IMR-90 (cell line): ENCODE results near the gene PKN3. TPM values are rescaled to one million over a fixed set of nuclear protein-coding genes. Genes with fewer than 3 reads are reported as not detected.

Experiments
- ATAC-seq: fragments of 200-7000 bp; cut with Tn5 transposase; 2 replicates; pipeline ENCODE4 v1.9.1; 2020; ENCODE audit warnings: low read depth, mild to moderate bottlenecking, moderate library complexity
- BruUV-seq: library from RNA; stranded (reverse); fragments of 400-500 nt; replicated peaks from 2 replicates; lab custom pipeline; 2021; lab: Mats Ljungman, UMichigan
- CTCF ChIA-PET: fragments of 300-600 bp; formaldehyde crosslinking; extraction: SDS; loops from one replicate; lab custom pipeline; 2021; ENCODE audit warnings: antibody characterized with exemption; lab: Yijun Ruan, JAX
- POLR2A ChIA-PET: fragments of 300-600 bp; sonication (Branson Sonifier 250); formaldehyde crosslinking; loops from one replicate; lab custom pipeline; 2022; ENCODE audit warnings: antibody characterized with exemption; ENCODE audit not compliant: unreplicated experiment; lab: Charles Lee
- DNase-seq: peaks from one replicate; pipeline ENCODE4 v3.0.0; 2013
- H2AFZ ChIP-seq: replicated peaks from 2 replicates; pipeline ENCODE3; 2013; ENCODE audit warnings: low read length, mild to moderate bottlenecking; ENCODE audit not compliant: poor library complexity
- H2AK5ac ChIP-seq: 2 replicates; pipeline ENCODE4 v1.6.1; 2013; ENCODE audit warnings: low read depth, low read length, inconsistent platforms
- H2AK9ac ChIP-seq: replicated peaks from 2 replicates; pipeline ENCODE3; 2013; ENCODE audit warnings: mild to moderate bottlenecking, low read depth, low read length, moderate library complexity; ENCODE audit not compliant: poor library complexity
- H2BK120ac ChIP-seq: 2 replicates; pipeline ENCODE4 v1.6.1; 2013; ENCODE audit warnings: low read depth, low read length, inconsistent platforms
- H2BK15ac ChIP-seq: 3 replicates; pipeline ENCODE4 v1.6.1; 2013; ENCODE audit warnings: low read depth, low read length, inconsistent platforms
- H2BK20ac ChIP-seq: 2 replicates; pipeline ENCODE4 v1.6.1; 2013; ENCODE audit warnings: low read depth, mild to moderate bottlenecking, inconsistent platforms, low read length, moderate library complexity
- H2BK5ac ChIP-seq: 2 replicates; pipeline ENCODE4 v1.6.1; 2013; ENCODE audit warnings: mild to moderate bottlenecking, low read depth, low read length, inconsistent platforms; ENCODE audit not compliant: poor library complexity, severe bottlenecking
- H3K14ac ChIP-seq: replicated peaks from 2 replicates; pipeline ENCODE4 v1.6.1; 2013; ENCODE audit warnings: low read depth, low read length, inconsistent platforms
- H3K18ac ChIP-seq: 2 replicates; pipeline ENCODE4 v1.6.1; 2013; ENCODE audit warnings: low read depth, low read length, control low read depth
- H3K23ac ChIP-seq: 2 replicates; pipeline ENCODE4 v1.6.1; 2013; ENCODE audit warnings: low read depth, low read length, inconsistent platforms
- H3K27ac ChIP-seq: 2 replicates; pipeline ENCODE4 v1.5.1; 2013; ENCODE audit warnings: mild to moderate bottlenecking, control low read depth, low read length; ENCODE audit not compliant: insufficient read depth
- H3K27me3 ChIP-seq: 2 replicates; pipeline ENCODE4 v1.6.1; 2013; ENCODE audit warnings: low read length; ENCODE audit not compliant: control insufficient read depth, insufficient read depth
- H3K36me3 ChIP-seq: 2 replicates; pipeline ENCODE4 v1.6.1; 2013; ENCODE audit warnings: low read length, mixed read lengths; ENCODE audit not compliant: control insufficient read depth, insufficient read depth
- H3K4ac ChIP-seq: 2 replicates; pipeline ENCODE4 v1.6.1; 2013; ENCODE audit warnings: low read depth, low read length, inconsistent platforms
- H3K4me1 ChIP-seq: 2 replicates; pipeline ENCODE4 v1.6.1; 2013; ENCODE audit warnings: low read length, mixed read lengths; ENCODE audit not compliant: control insufficient read depth, insufficient read depth
- H3K4me2 ChIP-seq: 2 replicates; pipeline ENCODE4 v1.6.1; 2013; ENCODE audit warnings: low read depth, mild to moderate bottlenecking, control low read depth, low read length, moderate library complexity
- H3K4me3 ChIP-seq: 2 replicates; pipeline ENCODE4 v1.5.1; 2013; ENCODE audit warnings: low read depth, mild to moderate bottlenecking, control low read depth, low read length, moderate library complexity; ENCODE audit not compliant: insufficient read depth
- H3K56ac ChIP-seq: 2 replicates; pipeline ENCODE4 v1.6.1; 2013; ENCODE audit warnings: low read length, inconsistent platforms; ENCODE audit not compliant: insufficient read depth; ENCODE audit errors: extremely low read depth
- H3K79me1 ChIP-seq, 2 experiments: 2 replicates each; pipeline ENCODE4 v1.6.1; 2013; ENCODE audit warnings: low read length in 2 of 2, inconsistent platforms in 1 of 2, low read depth in 1 of 2
- H3K9ac ChIP-seq: 2 replicates; pipeline ENCODE4 v1.6.1; 2013; ENCODE audit warnings: low read depth, low read length, control low read depth
- H3K9me1 ChIP-seq: 2 replicates; pipeline ENCODE4 v1.6.1; 2013; ENCODE audit warnings: low read length, inconsistent platforms; ENCODE audit not compliant: insufficient read depth
- H3K9me3 ChIP-seq: 2 replicates; pipeline ENCODE4 v1.6.1; 2013; ENCODE audit warnings: low read length; ENCODE audit not compliant: control insufficient read depth, insufficient read depth
- H4K20me1 ChIP-seq: 2 replicates; pipeline ENCODE4 v1.6.1; 2013; ENCODE audit warnings: low read length, inconsistent platforms; ENCODE audit not compliant: insufficient read depth
- H4K5ac ChIP-seq: 2 replicates; pipeline ENCODE4 v1.6.1; 2013; ENCODE audit warnings: mild to moderate bottlenecking, low read depth, low read length, control low read depth
- H4K8ac ChIP-seq, 2 experiments: 2 replicates each; pipeline ENCODE4 v1.6.1; 2013; ENCODE audit warnings: low read depth in 2 of 2, low read length in 2 of 2, control low read depth in 1 of 2, inconsistent platforms in 1 of 2
- H4K91ac ChIP-seq: 2 replicates; pipeline ENCODE4 v1.6.1; 2013; ENCODE audit warnings: low read depth, low read length, inconsistent platforms; ENCODE audit not compliant: insufficient read depth
- CEBPB ChIP-seq: IDR thresholded peaks from 2 replicates; pipeline ENCODE4 v1.6.1; 2012; ENCODE audit warnings: low read depth, low read length, improper control_type of control experiment
- CHD1 ChIP-seq: IDR thresholded peaks from 2 replicates; pipeline ENCODE4 v1.6.1; 2012; ENCODE audit warnings: low read depth, low read length, improper control_type of control experiment
- CTCF ChIP-seq: conservative IDR thresholded peaks from 2 replicates; pipeline ENCODE4 v1.5.1; 2012; ENCODE audit warnings: mild to moderate bottlenecking, low read depth, low read length, improper control_type of control experiment
- ELK1 ChIP-seq: fragments of 150-350 bp; IDR thresholded peaks from 2 replicates; pipeline ENCODE4 v1.6.1; 2016; ENCODE audit warnings: low read depth, mild to moderate bottlenecking, low read length, moderate library complexity, borderline replicate concordance
- MAFK ChIP-seq: IDR thresholded peaks from 2 replicates; pipeline ENCODE4 v1.6.1; 2012; ENCODE audit warnings: low read depth, low read length, improper control_type of control experiment
- MAZ ChIP-seq: IDR thresholded peaks from 2 replicates; pipeline ENCODE4 v1.6.1; 2012; ENCODE audit warnings: low read depth, mild to moderate bottlenecking, low read length, improper control_type of control experiment, moderate library complexity, borderline replicate concordance
- MXI1 ChIP-seq: IDR thresholded peaks from 2 replicates; pipeline ENCODE4 v1.6.1; 2012; ENCODE audit warnings: low read depth, mild to moderate bottlenecking, low read length, moderate library complexity, borderline replicate concordance
- NFE2L2 ChIP-seq: fragments of 150-350 bp; IDR thresholded peaks from 2 replicates; pipeline ENCODE4 v1.6.1; 2016; ENCODE audit warnings: low read depth, mild to moderate bottlenecking, low read length
- POLR2A ChIP-seq: IDR thresholded peaks from 2 replicates; pipeline ENCODE4 v1.6.1; 2012; ENCODE audit warnings: mild to moderate bottlenecking, low read depth, low read length
- RAD21 ChIP-seq: IDR thresholded peaks from 2 replicates; pipeline ENCODE4 v1.6.1; 2012; ENCODE audit warnings: low read length, improper control_type of control experiment
- RCOR1 ChIP-seq: IDR thresholded peaks from 2 replicates; pipeline ENCODE4 v1.6.1; 2012; ENCODE audit warnings: mild to moderate bottlenecking, low read length, improper control_type of control experiment; ENCODE audit not compliant: insufficient replicate concordance
- RFX5 ChIP-seq: IDR thresholded peaks from 2 replicates; pipeline ENCODE4 v1.8.0; 2012; ENCODE audit warnings: low read depth, mild to moderate bottlenecking, low read length, moderate library complexity
- SMC3 ChIP-seq: fragments of 150-350 bp; IDR thresholded peaks from 2 replicates; pipeline ENCODE4 v1.6.1; 2016; ENCODE audit warnings: low read depth, mild to moderate bottlenecking, antibody characterized with exemption, low read length, moderate library complexity
- USF2 ChIP-seq: fragments of 150-350 bp; IDR thresholded peaks from 2 replicates; pipeline ENCODE4 v1.6.1; 2017; ENCODE audit warnings: mild to moderate bottlenecking, antibody characterized with exemption, low read length, low read depth
- WGBS, 2 experiments: methylation state at CpG; one replicate each; pipeline versions ENCODE4 v1.1.5 to v1.1.7; 2013; ENCODE audit warnings: missing lambda C conversion rate in 2 of 2; ENCODE audit not compliant: insufficient read length in 1 of 2; ENCODE audit errors: extremely low coverage in 2 of 2; 5-methylcytosine and 5-hydroxymethylcytosine counted together
- dilution Hi-C: fragments of 300-500 bp; cut with HindIII; formaldehyde crosslinking; loops from one replicate; pipeline ENCODE4 v1.14.3; 2018; ENCODE audit warnings: low sequenced_read_pairs; ENCODE audit not compliant: unreplicated experiment
- in situ Hi-C: fragments of 300-500 bp; cut with MboI; formaldehyde crosslinking; loops from 3 replicates; pipeline ENCODE4 v1.14.3; 2019; ENCODE audit warnings: low sequenced_read_pairs, inconsistent platforms, mixed read lengths
- intact Hi-C: fragments of 100-400 bp; cut with micrococcal nuclease; formaldehyde crosslinking; loops from 2 replicates; pipeline ENCODE4 v1.10.0; 2022
- polyA plus RNA-seq, 3 experiments: library from polyadenylated mRNA; depleted of rRNA; stranded (reverse); fragments of >200 nt; gene quantifications; 2 replicates each; pipeline ENCODE4 v1.2.3, GENCODE V29; 2012; ENCODE audit warnings: low replicate concordance in 1 of 3
- total RNA-seq: library from RNA; depleted of rRNA; stranded (reverse); fragments of >200 nt; gene quantifications from 2 replicates; pipeline ENCODE4 v1.2.3, GENCODE V29; 2012

The PKN3 gene
- total and polyA plus RNA-seq, 2 of the 4 experiments (the other 2 are of a cell fraction) = 1.6 to 3.8 TPM

- CTCF ChIA-PET = interaction anchor here (0.6 kb wide), 1 partner anchor 82 kb away, joined by 6 read pairs; no protein-coding TSS in a partner anchor
- TF ChIP-seq CEBPB = no peak
- no peak for TF ChIP-seq MXI1
- no peak for TF ChIP-seq RFX5
- no peak for TF ChIP-seq MAZ
- no peak for TF ChIP-seq MAFK
- TF ChIP-seq RAD21 = no peak
- TF ChIP-seq CTCF = no peak
- no peak for TF ChIP-seq SMC3
- TF ChIP-seq NFE2L2 = no peak
- no peak for TF ChIP-seq USF2
- TF ChIP-seq RCOR1 = no peak
- no peak for TF ChIP-seq ELK1
- no peak for TF ChIP-seq POLR2A
- TF ChIP-seq CHD1 = no peak
Observed at GRCh38 chr9:128712451-128713410, 10.4 kb downstream of the PKN3 start.

More at GRCh38 chr9:128712451-128713410, 10.4 kb downstream of the PKN3 start:
- dilution Hi-C loops (no loop called here), intact Hi-C loops (no loop called here), in situ Hi-C loops (no loop called here)
- Histone ChIP-seq H4K91ac (no peak overlapping the region), H3K9me1 (no peaks in the 10 kb centered on the region), H3K27me3 (no peaks in the 10 kb centered on the region), H2BK20ac (no peak overlapping the region), H4K20me1 (no peaks in the 10 kb centered on the region), H3K23ac (no peak overlapping the region), H3K9me3 (no peaks in the 10 kb centered on the region), H3K4ac (no peak overlapping the region), H2AK9ac (no peak overlapping the region), H4K8ac (no peak overlapping the region), H3K4me3 (no peak overlapping the region), H3K4me2 (no peak overlapping the region), H3K36me3 (no peaks in the 10 kb centered on the region), H3K79me1 (no peaks in the 10 kb centered on the region), H2BK5ac (no peak overlapping the region), H2BK15ac (no peak overlapping the region), H3K14ac (no peak overlapping the region), H4K5ac (no peak overlapping the region), H3K4me1 (no peaks in the 10 kb centered on the region), H3K27ac (no peak overlapping the region), H2AFZ (no peak overlapping the region), H3K18ac (no peak overlapping the region), H2BK120ac (no peak overlapping the region), H3K56ac (no peak overlapping the region), H3K9ac (no peak overlapping the region), H2AK5ac (no peak overlapping the region)
- POLR2A ChIA-PET = no interaction called here
- WGBS, 2 experiments = 97% methylated on average over 6 of the region's 26 CpGs; no CpG with 5 or more reads in 1 of the 2 experiments
- ATAC-seq (no peak), DNase-seq (no peak)
- BruUV-seq = no TSS peak
